Bronchial epithelial cell (primary cell): ENCODE data around the gene LRIG1. TPM values are rescaled to one million over a fixed set of nuclear protein-coding genes. Genes with fewer than 3 reads are reported as not detected.

ENCODE experiments used
- DNase-seq: peaks from one replicate; pipeline ENCODE4 v3.0.0-alpha.2; 2010; ENCODE audit warnings: low read depth
- FAIRE-seq: peaks from 2 replicates; lab custom pipeline; 2011; peaks lifted over from hg19 to GRCh38; lab: Jason Lieb, UNC
- H3K27me3 ChIP-seq: 2 replicates; pipeline ENCODE4 v1.5.1; 2011; ENCODE audit warnings: low read length; ENCODE audit not compliant: control insufficient read depth, insufficient read depth
- H3K36me3 ChIP-seq: 2 replicates; pipeline ENCODE4 v1.5.1; 2011; ENCODE audit warnings: low read length; ENCODE audit not compliant: control insufficient read depth, insufficient read depth
- H3K4me3 ChIP-seq: 2 replicates; pipeline ENCODE4 v1.5.1; 2011; ENCODE audit warnings: mild to moderate bottlenecking, low read depth, low read length, control low read depth
- CTCF ChIP-seq: IDR thresholded peaks from 2 replicates; pipeline ENCODE4 v1.5.1; 2011; ENCODE audit warnings: mild to moderate bottlenecking, moderate library complexity, low read length, control low read depth, inconsistent platforms; ENCODE audit not compliant: insufficient read depth, severe bottlenecking
- total RNA-seq: library from RNA; depleted of rRNA; stranded (reverse); fragments of >200 nt; gene quantifications from 2 replicates; pipeline ENCODE4 v1.2.1, GENCODE V29; 2014

The LRIG1 gene
- total RNA-seq, 1 donor from 2014 or later: 11.6 TPM

GRCh38 chr3:66392966-66393332 is 107.9 kb downstream of the LRIG1 start:
- H3K27me3 ChIP-seq: no peaks in the 10 kb centered on the region
- no peak overlapping the region for H3K4me3 ChIP-seq
- peak; percentile 47 for FAIRE-seq
- no peak for TF ChIP-seq CTCF
- no peak for DNase-seq
- H3K36me3 ChIP-seq: peaks cover 7% of the 10 kb centered on the region

- no peak for TF ChIP-seq CTCF
- no peak overlapping the region for H3K4me3 ChIP-seq
- no peak for DNase-seq
- FAIRE-seq: no peak
- H3K36me3 ChIP-seq: peaks cover 7% of the 10 kb centered on the region
- H3K27me3 ChIP-seq: no peaks in the 10 kb centered on the region
Observed at GRCh38 chr3:66392512-66392911, 108.3 kb downstream of the LRIG1 start.

- TF ChIP-seq CTCF: no peak
- Histone ChIP-seq H3K4me3 (no peak overlapping the region), H3K36me3 (peaks cover 13% of the 10 kb centered on the region), H3K27me3 (no peaks in the 10 kb centered on the region)
- no peak for FAIRE-seq
- DNase-seq: no peak
Observed at GRCh38 chr3:66390013-66390412, 110.8 kb downstream of the LRIG1 start.

GRCh38 chr3:66386925-66387650 is 113.7 kb downstream of the LRIG1 start:
- Histone ChIP-seq H3K4me3 (no peak overlapping the region), H3K27me3 (no peaks in the 10 kb centered on the region), H3K36me3 (peaks cover 17% of the 10 kb centered on the region)
- no peak for TF ChIP-seq CTCF
- DNase-seq (no peak), FAIRE-seq (no peak)

GRCh38 chr3:66386011-66386924 is 114.6 kb downstream of the LRIG1 start:
- Histone ChIP-seq H3K36me3 (peaks cover 20% of the 10 kb centered on the region), H3K4me3 (no peak overlapping the region), H3K27me3 (no peaks in the 10 kb centered on the region)
- FAIRE-seq (peak; percentile 43), DNase-seq (no peak)
- TF ChIP-seq CTCF: no peak
